EH (cell line): ENCODE measurements around the gene SMTNL2.
"Not testable (repeated sequence)": the region's sequence is repeated elsewhere in the genome, so short reads cannot be mapped to it uniquely, and the experiment has no call there.

Experiments
- DNase-seq: peaks from one replicate; pipeline ENCODE4 v3.0.0-alpha.2; 2015; ENCODE audit warnings: low read depth

Gene SMTNL2

DNA sequence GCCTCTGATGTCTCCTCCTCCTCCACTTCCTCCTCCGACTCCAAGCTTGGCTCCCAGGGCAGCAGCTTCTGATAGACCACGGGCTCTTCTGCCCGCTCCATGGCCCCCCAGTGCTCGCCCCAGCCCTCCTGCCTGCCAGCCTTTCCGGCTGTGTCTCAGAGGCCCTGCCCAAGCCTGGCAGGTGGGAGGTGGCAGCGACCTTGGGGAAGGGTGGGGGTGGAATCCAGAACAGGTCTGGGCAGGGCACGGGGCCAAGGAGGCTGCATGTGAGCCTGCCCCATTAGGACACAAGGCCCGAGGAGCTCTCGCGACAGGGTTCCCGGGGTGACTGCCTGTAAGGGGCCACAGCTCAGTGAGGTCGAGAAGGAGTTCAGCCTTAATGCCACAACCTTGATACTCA lies 23.9 kb upstream of the SMTNL2 start, which contains the start of gene GGT6:
GGT6 (minus strand) TSS at position 157 of the 400 bp plus-strand sequence; CDS start at position 101, 56 bp downstream.
- no peak for DNase-seq

DNA sequence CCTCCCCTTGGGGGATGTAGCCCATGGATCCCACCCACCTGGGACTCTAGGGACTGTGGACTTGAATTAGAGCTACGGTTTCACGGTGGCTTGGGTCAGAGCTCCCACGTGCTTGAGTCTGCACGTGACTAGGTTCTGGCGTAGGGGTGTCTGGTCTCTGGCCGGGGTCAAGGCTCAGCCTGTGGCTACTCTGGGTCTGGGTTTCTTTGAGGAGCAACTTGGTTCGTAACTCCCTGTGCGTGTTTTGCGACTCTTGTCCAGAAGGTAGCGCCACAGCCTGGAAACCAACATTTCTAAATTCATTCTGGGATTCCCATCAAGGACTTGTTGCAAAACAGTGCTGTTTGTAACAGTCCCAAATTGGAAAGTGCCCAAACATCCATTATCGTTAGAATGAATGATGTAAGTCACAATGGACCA lies 23.5 kb upstream of the SMTNL2 start:
- DNase-seq, result no peak

DNA sequence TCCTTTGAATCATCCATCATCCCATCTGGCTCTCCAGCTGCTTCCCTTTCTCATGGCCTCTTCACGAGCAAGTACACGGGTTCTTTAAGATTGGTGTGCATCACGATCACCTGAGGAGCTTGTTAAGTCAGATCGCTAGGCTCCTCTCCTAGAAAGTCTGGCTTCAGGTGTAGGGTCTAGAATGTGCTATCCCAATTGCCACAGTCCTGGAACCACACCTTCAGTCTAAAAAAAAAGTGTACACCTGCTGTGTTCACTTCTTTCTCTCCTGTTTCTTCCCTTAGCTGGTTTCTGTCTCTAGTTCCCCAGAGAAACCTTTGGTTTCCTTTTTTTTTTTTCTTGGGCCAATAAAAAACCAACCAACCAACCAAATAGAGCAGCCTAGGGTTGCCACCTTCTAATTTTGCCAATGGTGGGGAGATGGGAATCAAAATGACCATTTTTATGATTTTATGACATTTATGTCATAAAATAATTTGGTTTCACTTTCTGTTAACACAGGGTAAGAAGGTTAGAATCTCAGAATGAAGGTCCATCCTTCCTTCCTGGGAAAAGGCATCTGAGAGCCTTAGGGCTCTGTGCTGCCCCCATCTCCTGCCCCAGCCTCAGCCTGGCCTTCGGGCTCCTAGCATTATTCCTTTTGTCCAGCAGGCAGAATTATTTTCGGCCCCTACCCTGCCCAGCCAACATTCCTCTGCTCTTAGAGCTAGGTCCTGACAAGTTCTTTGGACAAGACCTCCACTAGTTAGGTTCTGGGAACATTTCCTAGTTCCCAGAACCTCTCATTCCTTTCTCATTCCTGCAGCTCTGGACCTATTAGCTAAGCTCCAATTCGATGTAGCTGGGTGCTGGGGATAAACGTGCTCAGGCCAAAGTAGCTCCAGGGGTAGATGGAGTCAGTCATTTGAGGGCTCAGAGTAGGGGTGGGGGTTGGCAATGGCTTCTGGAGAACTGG lies 22.0 kb upstream of the SMTNL2 start:
- peak; percentile 52 for DNase-seq

DNA sequence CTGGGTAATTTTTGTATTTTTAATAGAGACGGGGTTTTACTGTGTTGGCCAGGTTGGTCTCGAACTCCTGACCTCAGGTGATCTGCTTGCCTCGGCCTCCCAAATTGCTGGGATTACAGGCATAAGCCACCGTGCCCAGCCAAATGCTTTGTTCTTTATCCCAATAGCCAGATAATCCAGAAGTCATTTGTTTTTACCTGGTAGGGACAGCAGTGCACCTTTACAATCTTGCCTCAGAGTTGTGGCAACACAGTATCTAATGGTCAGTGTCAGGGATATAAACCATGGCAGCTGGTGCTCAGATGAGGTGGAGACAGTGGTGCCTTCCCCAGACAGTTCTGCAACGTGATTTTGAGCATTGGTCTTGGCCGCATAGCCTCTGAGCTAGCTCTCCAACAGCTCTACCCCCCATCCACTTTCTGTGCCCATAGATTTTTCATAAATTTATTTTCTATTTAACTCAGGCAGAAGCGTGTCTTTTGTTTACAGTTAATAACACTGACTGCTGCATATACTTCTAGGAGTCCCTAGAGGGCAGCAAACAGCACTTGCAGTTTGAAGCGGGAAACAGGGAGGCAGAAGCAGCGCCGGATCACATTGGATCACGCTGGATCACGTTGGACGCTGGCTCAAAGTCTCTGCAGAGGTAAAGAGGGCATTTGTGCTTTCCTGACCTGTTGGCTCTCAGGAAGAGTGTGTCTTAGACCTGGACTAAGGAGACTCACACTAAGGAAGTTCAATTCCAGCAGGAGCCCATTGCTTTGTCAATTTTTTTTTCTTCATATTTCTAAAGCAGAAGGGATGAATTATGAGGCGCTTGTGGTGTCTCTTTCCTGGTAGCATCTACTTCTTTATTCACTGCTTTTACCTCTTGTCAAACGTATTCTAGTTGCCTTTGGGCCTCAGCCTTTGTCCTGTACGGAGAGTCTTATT lies 18.9 kb upstream of the SMTNL2 start:
- peak; percentile 76 for DNase-seq

DNA sequence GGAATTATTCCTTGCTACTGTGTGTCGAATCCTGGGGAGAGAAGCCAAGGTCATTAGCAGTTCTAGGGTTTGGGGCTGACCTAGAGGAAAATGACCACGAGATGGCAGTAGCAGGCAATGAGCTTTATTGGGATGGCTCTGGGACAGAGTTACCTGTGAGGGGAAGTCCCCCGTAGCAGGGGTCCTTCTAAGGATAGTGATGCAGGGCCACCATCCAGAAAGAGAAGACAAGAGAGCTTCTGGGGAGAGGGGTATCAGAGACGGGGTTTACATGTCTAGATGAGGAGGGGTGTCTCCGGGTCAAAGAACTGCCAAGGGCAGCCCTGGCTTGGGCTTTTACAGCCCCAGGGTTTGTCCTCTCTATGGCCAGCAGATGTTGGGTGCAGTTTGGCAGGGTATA lies 17.5 kb upstream of the SMTNL2 start:
- peak; percentile 57 for DNase-seq

DNA sequence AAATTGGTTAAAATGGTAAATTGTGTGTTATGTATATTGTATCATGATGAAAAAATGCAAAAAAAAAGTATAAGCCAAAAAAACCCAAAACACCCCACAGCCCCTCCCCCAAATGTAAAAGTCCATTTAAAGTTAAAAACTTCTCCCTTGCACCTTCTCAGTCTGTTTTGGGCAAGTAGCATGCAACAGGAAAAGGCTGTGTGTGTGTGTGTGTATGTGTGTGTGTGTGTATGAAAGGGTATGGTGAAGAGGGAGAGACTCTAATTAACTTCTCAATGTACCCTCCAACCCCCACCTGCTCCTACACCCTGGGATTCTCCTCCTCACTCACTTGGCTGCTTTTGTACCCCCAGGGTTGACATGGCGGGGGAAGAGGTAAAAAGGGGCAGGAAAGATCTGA lies 14.7 kb upstream of the SMTNL2 start:
- no peak for DNase-seq

DNA sequence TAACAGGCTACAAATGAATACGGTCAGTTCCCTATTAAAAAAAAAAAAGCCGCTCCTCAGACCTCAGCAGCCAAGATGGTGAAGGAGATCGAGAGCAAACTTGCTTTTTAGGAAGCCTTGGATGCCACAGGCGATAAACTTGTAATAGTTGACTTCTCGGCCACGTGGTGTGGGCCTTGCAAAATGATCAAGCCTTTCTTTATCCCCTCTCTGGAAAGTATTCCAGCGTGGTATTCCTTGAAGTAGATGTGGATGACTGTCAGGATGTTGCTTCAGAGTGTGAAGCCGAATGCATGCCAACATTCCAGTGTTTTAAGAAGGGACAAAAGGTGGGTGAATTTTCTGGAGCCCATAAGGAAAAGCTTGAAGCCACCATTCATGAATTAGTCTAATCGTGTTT lies 12.2 kb upstream of the SMTNL2 start:
- DNase-seq, result no peak

DNA sequence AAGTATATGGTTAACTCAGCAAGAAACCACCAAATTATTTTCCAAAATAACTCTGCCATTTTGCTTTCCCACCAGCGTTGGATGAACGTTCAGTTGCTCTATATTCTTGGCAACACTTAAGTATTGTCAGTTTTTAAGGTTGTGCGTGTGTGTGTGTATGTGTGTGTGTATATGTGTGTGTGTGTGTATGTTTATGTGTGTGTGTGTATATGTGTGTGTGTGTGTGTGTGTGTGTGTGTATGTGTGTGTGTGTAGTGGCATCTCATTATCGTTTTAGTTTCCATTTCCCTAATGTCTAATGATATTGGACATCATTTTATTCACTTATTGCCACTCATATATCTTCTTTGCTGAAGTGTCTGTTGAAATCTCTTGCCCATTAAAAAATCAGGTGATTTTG lies 11.2 kb upstream of the SMTNL2 start:
- no peak for DNase-seq

DNA sequence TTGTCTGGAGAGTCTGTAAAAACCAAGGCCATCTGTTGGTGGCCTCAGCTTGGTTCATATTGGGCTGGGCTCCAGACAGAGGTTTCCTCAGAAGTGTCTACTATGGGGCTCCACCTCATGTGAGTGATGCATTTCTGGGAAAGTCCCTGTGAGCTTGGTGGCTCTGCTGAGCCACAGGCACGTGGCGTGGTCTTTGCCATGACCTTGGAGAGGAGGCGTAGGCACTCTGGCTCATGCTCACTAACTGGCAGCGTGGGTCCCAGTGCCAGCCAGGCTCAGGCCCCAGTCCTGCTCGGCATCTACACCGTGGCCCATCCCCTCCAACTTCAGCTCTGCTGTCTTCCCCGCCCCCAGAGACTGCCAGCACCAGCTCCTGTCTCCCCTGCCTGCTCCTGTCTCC lies 10.7 kb upstream of the SMTNL2 start:
- no peak for DNase-seq

DNA sequence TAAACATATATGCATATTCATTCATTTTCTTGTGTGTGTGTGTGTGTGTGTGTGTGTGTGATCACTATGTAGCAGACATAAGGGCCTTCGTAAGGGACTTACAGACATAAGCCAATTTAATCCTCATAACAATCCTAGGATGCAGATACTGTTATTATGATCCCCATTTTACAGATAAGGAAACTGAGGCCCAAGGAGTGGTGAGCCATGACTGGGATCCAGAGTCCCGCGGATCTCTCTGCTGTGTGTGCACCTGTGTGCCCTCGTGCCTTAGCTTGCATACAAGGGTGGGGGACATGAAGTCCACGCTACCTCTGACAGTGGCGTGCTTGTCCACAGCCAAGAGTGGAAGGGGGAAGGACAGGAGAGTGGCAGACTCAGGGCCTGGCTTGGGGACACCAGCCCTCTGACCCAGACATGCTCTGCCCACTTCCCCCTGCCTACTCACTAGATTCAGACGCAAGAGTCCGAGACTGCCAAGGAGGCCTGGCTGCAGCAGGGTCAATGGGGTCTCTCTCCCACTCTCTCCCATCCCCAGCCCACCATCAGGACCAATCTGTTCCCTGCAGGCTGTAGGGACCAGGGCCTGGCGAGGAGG lies 9.8 kb upstream of the SMTNL2 start:
- no peak for DNase-seq

DNA sequence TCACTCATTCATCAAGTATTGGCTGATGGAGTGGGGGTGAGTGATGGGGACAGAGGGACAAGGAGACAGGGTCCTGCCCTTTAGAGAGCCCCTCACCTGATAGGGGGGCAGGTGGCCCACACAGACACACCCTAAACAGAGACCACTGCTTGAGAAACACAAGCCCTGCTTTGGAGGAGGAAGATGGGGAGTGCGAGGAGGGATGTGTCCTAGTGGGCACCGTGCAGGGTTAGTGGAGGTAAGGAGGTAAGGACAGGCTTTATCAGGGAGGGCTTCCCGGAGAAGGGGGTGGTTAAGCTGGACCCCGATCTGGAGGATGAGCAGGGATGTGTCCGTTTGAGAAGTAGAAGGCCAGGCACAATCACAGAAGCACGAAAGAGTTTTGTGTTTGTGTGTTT lies 8.2 kb upstream of the SMTNL2 start:
- DNase-seq, result no peak

DNA sequence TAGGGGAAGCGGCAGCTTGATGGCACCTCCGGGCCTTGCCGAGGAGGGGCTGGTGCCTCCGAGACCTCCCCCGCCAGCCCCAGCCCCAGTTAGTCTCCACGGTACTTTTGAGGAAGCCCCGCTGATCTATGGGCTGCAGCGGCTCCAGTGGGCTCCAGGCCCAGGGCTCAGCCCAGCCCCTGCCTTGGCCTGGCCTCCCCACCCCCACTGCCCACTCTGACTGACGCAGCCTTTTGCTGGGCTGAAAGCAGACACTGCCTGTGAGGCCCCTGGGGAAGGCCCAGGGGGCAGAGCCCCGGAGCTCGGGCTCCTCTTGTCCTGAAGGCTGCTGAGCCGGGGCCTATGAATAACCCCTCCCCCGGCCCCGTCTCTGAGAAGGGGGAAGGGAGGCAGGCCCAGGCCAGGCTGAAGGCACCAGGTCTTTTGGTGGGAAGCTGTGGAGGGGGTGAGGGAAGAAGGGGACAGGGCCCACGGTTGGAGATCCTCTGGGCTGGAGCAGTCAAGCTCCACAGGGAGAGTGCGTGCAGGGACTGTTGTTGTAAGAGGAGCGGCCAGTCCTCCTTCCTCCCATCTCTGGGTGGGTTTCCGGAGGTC lies 7.5 kb upstream of the SMTNL2 start:
- DNase-seq, result no peak

DNA sequence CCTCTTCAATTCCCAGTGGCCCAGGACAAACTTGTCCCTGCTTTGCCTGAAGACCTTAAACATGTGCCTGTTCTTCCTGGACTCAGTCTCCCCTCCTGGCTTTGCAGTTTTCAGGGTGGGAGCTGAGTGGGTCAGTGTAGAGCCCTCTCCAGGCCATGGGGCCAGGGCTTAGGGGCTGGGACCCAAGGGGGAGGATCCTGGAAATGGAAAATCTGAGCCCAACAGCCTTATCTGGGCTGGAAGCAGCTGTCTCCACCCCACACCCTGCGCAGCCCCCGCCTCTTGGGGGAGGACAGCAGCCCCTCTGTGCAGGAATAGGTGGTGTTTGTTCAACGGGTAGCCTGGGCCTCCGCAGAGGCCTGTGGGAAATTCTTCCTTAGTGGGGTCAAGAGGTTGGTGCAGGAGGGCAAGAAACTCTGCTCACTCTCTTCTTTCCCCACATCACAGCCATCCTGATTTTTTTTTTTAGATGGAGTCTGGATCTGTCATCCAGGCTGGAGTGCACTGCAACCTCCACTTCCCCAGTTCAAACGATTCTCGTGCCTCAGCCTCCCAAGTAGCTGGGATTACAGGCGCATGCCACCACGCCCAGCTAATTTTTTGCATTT lies 6.8 kb upstream of the SMTNL2 start:
- no peak for DNase-seq

DNA sequence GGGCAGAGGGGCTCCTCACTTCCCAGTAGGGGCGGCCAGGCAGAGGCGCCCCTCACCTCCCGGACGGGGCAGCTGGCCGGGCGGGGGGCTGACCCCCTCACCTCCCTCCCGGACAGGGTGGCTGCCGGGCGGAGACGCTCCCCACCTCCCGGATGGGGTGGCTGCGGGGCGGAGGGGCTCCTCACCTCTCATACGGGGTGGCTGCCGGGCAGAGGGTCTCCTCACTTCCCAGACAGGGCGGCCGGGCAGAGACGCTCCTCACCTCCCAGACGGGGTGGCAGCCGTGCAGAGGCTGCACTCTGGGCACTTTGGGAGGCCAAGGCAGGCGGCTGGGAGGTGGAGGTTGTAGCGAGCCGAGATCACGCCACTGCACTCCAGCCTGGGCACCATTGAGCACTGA lies 6.0 kb upstream of the SMTNL2 start:
- not testable (repeated sequence) for DNase-seq

DNA sequence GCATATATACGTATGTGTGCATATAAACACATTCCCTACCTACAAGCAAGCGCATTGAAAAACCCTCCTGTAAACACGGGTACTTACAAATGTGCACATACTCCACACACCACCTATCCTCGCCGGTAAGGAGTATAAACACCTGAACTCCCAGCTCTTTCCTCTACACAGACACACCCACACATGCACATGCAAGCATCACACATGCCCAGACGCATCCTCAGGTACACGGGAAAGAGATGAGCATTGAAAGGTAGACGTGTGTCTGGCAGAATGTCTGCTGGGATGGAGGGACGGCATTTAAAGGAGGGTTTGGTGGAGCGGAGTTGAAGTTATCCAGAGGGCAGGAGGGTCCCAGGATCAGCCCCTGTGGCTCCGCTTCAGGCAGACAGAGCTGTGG lies 4.7 kb upstream of the SMTNL2 start:
- no peak for DNase-seq

DNA sequence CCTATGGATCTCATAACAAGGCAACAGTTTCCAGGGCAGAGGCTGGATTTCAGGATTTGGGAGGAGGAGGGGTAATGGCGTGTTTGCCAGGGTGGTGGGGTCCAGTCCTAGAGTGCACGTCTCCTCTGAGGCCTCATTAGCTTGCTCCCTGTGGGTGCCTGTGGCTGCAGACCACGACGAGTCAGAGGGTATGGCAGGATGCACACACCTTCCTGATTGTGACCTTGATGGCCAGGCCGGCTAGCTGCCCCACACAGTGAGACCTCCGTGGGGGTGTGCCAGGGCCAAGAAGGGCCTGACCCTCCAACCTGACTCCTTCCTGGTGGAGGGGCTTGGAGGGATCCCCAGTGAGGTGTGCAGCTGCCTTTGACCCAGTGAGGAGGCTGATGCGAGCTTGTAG lies 4.0 kb upstream of the SMTNL2 start:
- DNase-seq, result no peak

DNA sequence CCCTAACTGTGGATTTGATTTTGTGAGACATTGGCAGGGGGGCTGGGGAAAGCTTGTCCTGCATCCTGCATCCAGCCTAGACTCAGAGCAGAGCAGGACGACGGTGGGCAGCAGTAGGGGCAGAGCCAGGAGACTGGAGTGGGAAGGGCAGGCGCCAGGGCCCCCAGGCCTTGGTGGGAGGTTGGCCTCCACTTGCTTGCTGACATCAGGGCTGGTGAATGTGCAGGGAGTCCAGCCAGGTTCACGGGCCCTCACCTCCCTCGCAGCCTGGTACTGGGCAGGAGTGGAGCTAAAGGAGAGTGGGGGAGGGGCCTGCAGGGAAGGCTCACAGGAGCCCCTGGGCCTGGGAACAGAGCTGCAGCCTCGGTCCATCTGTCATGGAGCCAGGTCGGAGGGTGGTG lies 2.2 kb upstream of the SMTNL2 start:
- DNase-seq, result no peak

DNA sequence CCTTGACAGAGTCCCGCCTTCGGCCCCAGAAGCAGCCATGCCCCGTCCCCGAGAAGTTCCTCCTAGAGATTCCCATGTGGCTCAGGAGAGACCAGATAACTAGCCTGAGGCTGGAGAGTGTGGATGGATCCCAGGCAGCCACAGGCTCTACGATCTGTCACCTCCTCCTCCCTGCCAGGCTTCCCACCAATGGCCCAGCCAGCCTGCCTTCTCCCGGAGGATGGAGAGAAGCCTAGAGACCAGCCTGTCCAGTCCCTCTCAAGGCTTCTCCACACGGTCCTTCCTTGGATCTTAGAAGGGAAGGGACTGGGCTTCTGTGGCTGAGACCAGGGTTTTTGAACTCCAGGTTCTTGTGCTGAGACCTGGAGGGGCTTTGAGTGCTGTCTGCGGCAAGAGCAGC lies 1.6 kb upstream of the SMTNL2 start:
- no peak for DNase-seq

DNA sequence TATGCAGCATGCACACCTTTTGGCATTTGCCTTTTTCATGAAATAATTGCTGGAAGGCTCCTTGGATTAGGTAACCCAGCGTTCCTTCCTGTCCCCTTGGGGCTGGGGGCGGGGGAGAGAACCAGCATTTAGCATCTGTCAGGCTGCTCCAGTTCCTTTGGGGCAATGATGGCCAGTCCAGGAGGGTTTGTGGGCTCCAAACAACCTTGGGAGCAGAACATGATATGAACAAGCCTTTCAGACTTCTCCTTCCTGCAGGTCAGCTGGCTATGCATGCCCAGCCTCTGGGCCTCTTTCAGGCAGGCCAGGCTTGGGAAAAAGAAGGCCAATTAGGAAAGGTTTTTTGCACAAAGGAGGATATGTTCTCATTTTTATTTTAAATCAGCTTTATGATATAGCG lies 1.1 kb upstream of the SMTNL2 start:
- no peak for DNase-seq

DNA sequence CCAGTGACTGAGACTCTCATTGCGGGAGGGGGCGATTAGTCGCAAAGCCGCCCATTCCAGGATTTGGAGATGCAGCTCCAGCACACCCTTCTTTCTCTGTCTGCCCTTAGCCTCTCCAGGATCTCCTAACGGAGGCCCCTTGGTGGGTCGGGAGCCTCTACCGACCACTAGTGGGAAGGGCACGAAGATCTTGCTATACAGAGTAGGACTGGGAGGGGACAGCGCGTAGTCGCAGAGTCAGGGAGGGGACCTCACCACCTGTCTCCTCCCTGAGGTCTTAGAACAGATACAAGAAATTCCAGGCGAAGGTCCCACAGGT lies 588 bp upstream of the SMTNL2 start:
- peak; percentile 21 for DNase-seq

DNA sequence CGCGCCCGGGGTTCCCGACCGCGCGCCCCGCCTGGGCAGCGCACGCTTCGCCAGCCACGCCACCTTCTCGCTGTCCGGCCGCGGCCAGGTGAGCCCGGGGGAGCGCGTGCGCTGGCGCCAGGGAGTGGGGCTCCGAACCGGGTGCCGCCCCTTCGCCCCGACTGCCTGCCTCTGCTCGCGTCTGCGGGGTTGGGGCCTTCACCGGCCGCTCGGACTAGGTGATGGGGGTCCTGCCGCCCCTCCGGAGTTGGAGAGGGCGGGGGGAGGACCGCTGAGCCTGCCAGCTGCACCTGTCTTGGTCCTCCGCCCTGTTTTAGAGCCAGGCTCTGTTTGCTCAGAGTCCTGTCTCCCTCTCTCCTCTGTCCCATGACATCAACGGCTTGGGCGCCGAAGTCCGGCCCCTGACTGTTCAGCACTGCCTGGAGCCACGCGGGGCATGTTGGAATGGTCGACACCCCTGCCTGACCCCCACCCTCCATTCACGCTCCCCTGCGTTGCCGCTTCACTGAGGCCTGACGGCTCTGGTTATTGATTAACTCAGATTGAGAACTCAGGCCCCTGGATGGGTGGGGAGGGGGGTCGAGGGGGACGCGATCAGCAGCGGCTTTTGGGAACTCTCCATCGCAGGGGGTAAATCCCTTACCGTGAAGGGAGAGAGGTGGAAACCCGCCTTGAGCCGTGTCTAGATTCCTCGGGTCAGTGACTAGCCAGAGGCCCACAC lies 748 bp downstream of the SMTNL2 start:
- no peak for DNase-seq
